Stimulated activated naive CD8-positive, alpha-beta T cell treated with anti-CD3 and anti-CD28 coated beads, Interleukin-15, amount 100 ng/mL, for 72 hours (primary cell): ENCODE results near the gene SLC8A1.

Experiments used
- ATAC-seq: fragments of 150-1000 bp; cut with Tn5 transposase; 2 replicates; pipeline ENCODE4 v1.10.0; 2021; ENCODE audit warnings: mild to moderate bottlenecking, moderate library complexity
- DNase-seq, 2 donors: peaks; one replicate each; pipeline ENCODE4 v3.0.0; 2021 to 2022
- H3K27ac Mint-ChIP-seq, 2 donors: one replicate each; pipeline ENCODE4 v1.8.0; 2022; ENCODE audit warnings: mild to moderate bottlenecking in 2 of 2, mixed read lengths in 2 of 2, moderate library complexity in 2 of 2
- H3K27me3 Mint-ChIP-seq: one replicate; pipeline ENCODE4 v1.8.0; 2022; ENCODE audit warnings: mixed read lengths
- H3K4me1 Mint-ChIP-seq: one replicate; pipeline ENCODE4 v1.8.0; 2022; ENCODE audit warnings: mild to moderate bottlenecking, mixed read lengths
- H3K4me3 Mint-ChIP-seq, 2 donors: one replicate each; pipeline ENCODE4 v1.8.0; 2022; ENCODE audit warnings: mild to moderate bottlenecking in 2 of 2, mixed read lengths in 2 of 2, moderate library complexity in 1 of 2
- H3K9me3 Mint-ChIP-seq, 2 donors: one replicate each; pipeline ENCODE4 v1.8.0; 2022; ENCODE audit warnings: mixed read lengths in 2 of 2

The SLC8A1 gene

GRCh38 chr2:40451918-40452605 is at the start of gene SLC8A1:
SLC8A1 (minus strand) TSS chr2:40452090.
- peak; percentile 71 for ATAC-seq
- H3K27me3 Mint-ChIP-seq, result peaks cover 51% of the 10 kb centered on the region
- peak; percentile 10 to 18 for DNase-seq
- H3K4me3 Mint-ChIP-seq, result peak within 1 kb of the TSS; percentile 75 to 82
- peaks cover 22% of the 10 kb centered on the region for H3K4me1 Mint-ChIP-seq
- no peak within 1 kb of the TSS for H3K27ac Mint-ChIP-seq
- no peaks in the 10 kb centered on the region for H3K9me3 Mint-ChIP-seq

- Mint-ChIP-seq H3K4me1 (no peaks in the 10 kb centered on the region), H3K4me3 (no peak overlapping the region), H3K27me3 (no peaks in the 10 kb centered on the region), H3K9me3 (no peaks in the 10 kb centered on the region), H3K27ac (no peak overlapping the region)
- ATAC-seq (no peak), DNase-seq (no peak)
Observed at GRCh38 chr2:40499437-40499836, 47.5 kb upstream of the SLC8A1 start.

GRCh38 chr2:40497251-40497859 is 45.5 kb upstream of the SLC8A1 start:
- Mint-ChIP-seq H3K4me3 (no peak overlapping the region), H3K27ac (no peak overlapping the region), H3K4me1 (no peaks in the 10 kb centered on the region), H3K27me3 (no peaks in the 10 kb centered on the region), H3K9me3 (no peaks in the 10 kb centered on the region)
- ATAC-seq (no peak), DNase-seq (no peak)

GRCh38 chr2:40489678-40489960 is 37.7 kb upstream of the SLC8A1 start:
- peak overlapping the region; percentile 45 to 86 for H3K27ac Mint-ChIP-seq
- H3K4me3 Mint-ChIP-seq, result peak overlapping the region; percentile 55 to 57
- no peaks in the 10 kb centered on the region for H3K9me3 Mint-ChIP-seq
- H3K4me1 Mint-ChIP-seq, result peaks cover 9% of the 10 kb centered on the region
- no peaks in the 10 kb centered on the region for H3K27me3 Mint-ChIP-seq
- DNase-seq (no peak), ATAC-seq (no peak)

- H3K4me1 Mint-ChIP-seq, result peaks cover 9% of the 10 kb centered on the region
- peak overlapping the region; percentile 45 to 86 for H3K27ac Mint-ChIP-seq
- H3K27me3 Mint-ChIP-seq, result no peaks in the 10 kb centered on the region
- peak; percentile 60 for ATAC-seq
- no peaks in the 10 kb centered on the region for H3K9me3 Mint-ChIP-seq
- DNase-seq, result no peak
- H3K4me3 Mint-ChIP-seq, result peak overlapping the region; percentile 55 to 57
Observed at GRCh38 chr2:40488927-40489677, 37.2 kb upstream of the SLC8A1 start.

GRCh38 chr2:40488101-40488601 is 36.3 kb upstream of the SLC8A1 start:
- Mint-ChIP-seq H3K27ac (no peak overlapping the region), H3K4me3 (no peak overlapping the region), H3K27me3 (no peaks in the 10 kb centered on the region), H3K9me3 (no peaks in the 10 kb centered on the region), H3K4me1 (peaks cover 9% of the 10 kb centered on the region)
- DNase-seq, result no peak
- ATAC-seq, result no peak

- Mint-ChIP-seq H3K9me3 (no peaks in the 10 kb centered on the region), H3K4me3 (no peak overlapping the region), H3K27ac (no peak overlapping the region), H3K27me3 (no peaks in the 10 kb centered on the region), H3K4me1 (peaks cover 9% of the 10 kb centered on the region)
- DNase-seq (no peak), ATAC-seq (no peak)
Observed at GRCh38 chr2:40487602-40488001, 35.7 kb upstream of the SLC8A1 start.

- H3K27me3 Mint-ChIP-seq, result no peaks in the 10 kb centered on the region
- no peak for ATAC-seq
- H3K4me1 Mint-ChIP-seq, result peaks cover 9% of the 10 kb centered on the region
- H3K9me3 Mint-ChIP-seq, result no peaks in the 10 kb centered on the region
- no peak overlapping the region for H3K27ac Mint-ChIP-seq
- H3K4me3 Mint-ChIP-seq, result no peak overlapping the region
- DNase-seq, result no peak
Observed at GRCh38 chr2:40485854-40486253, 34.0 kb upstream of the SLC8A1 start.

- ATAC-seq (no peak), DNase-seq (no peak)
- H3K4me3 Mint-ChIP-seq, result no peak overlapping the region
- H3K27ac Mint-ChIP-seq, result no peak overlapping the region
- H3K9me3 Mint-ChIP-seq, result no peaks in the 10 kb centered on the region
- H3K4me1 Mint-ChIP-seq, result peaks cover 9% of the 10 kb centered on the region
- no peaks in the 10 kb centered on the region for H3K27me3 Mint-ChIP-seq
Observed at GRCh38 chr2:40485318-40485717, 33.4 kb upstream of the SLC8A1 start.

- H3K27me3 Mint-ChIP-seq, result no peaks in the 10 kb centered on the region
- H3K9me3 Mint-ChIP-seq, result no peaks in the 10 kb centered on the region
- no peak overlapping the region for H3K27ac Mint-ChIP-seq
- H3K4me1 Mint-ChIP-seq, result no peaks in the 10 kb centered on the region
- H3K4me3 Mint-ChIP-seq, result no peak overlapping the region
- ATAC-seq (no peak), DNase-seq (no peak)
Observed at GRCh38 chr2:40483549-40484243, 31.8 kb upstream of the SLC8A1 start.

- no peaks in the 10 kb centered on the region for H3K27me3 Mint-ChIP-seq
- H3K4me1 Mint-ChIP-seq, result no peaks in the 10 kb centered on the region
- no peak overlapping the region for H3K4me3 Mint-ChIP-seq
- DNase-seq, result no peak
- ATAC-seq, result no peak
- H3K9me3 Mint-ChIP-seq, result no peaks in the 10 kb centered on the region
- H3K27ac Mint-ChIP-seq, result no peak overlapping the region
Observed at GRCh38 chr2:40480596-40480995, 28.7 kb upstream of the SLC8A1 start.

- DNase-seq (no peak), ATAC-seq (no peak)
- H3K27ac Mint-ChIP-seq, result no peak overlapping the region
- no peaks in the 10 kb centered on the region for H3K9me3 Mint-ChIP-seq
- no peaks in the 10 kb centered on the region for H3K27me3 Mint-ChIP-seq
- H3K4me1 Mint-ChIP-seq, result no peaks in the 10 kb centered on the region
- H3K4me3 Mint-ChIP-seq, result no peak overlapping the region
Observed at GRCh38 chr2:40480073-40480472, 28.2 kb upstream of the SLC8A1 start.

GRCh38 chr2:40477361-40477760 is 25.5 kb upstream of the SLC8A1 start:
- H3K4me1 Mint-ChIP-seq, result no peaks in the 10 kb centered on the region
- H3K27ac Mint-ChIP-seq, result no peak overlapping the region
- DNase-seq (no peak), ATAC-seq (no peak)
- no peak overlapping the region for H3K4me3 Mint-ChIP-seq
- H3K27me3 Mint-ChIP-seq, result no peaks in the 10 kb centered on the region
- no peaks in the 10 kb centered on the region for H3K9me3 Mint-ChIP-seq

GRCh38 chr2:40476436-40476835 is 24.5 kb upstream of the SLC8A1 start:
- Mint-ChIP-seq H3K4me1 (no peaks in the 10 kb centered on the region), H3K4me3 (no peak overlapping the region), H3K27ac (no peak overlapping the region), H3K9me3 (no peaks in the 10 kb centered on the region), H3K27me3 (no peaks in the 10 kb centered on the region)
- DNase-seq (no peak), ATAC-seq (no peak)

- H3K4me1 Mint-ChIP-seq, result no peaks in the 10 kb centered on the region
- H3K9me3 Mint-ChIP-seq, result no peaks in the 10 kb centered on the region
- no peak overlapping the region for H3K4me3 Mint-ChIP-seq
- no peak overlapping the region for H3K27ac Mint-ChIP-seq
- DNase-seq (no peak), ATAC-seq (no peak)
- H3K27me3 Mint-ChIP-seq, result no peaks in the 10 kb centered on the region
Observed at GRCh38 chr2:40474306-40474705, 22.4 kb upstream of the SLC8A1 start.

- DNase-seq (no peak), ATAC-seq (no peak)
- H3K27ac Mint-ChIP-seq, result peak overlapping the region; percentile 25 to 67
- H3K27me3 Mint-ChIP-seq, result no peaks in the 10 kb centered on the region
- no peaks in the 10 kb centered on the region for H3K4me1 Mint-ChIP-seq
- no peaks in the 10 kb centered on the region for H3K9me3 Mint-ChIP-seq
- H3K4me3 Mint-ChIP-seq, result no peak overlapping the region
Observed at GRCh38 chr2:40471866-40472265, 20.0 kb upstream of the SLC8A1 start.
